Colonic mucosa (tissue), 4 donors: ENCODE results near the gene R3HDM2. TPM values are rescaled to one million over a fixed set of nuclear protein-coding genes. Genes with fewer than 3 reads are reported as not detected.

Experiments
- DNase-seq: peaks from one replicate; pipeline ENCODE4 v3.0.0-alpha.2; 2020
- H3K27ac ChIP-seq: fragments of 200-600 bp; one replicate; pipeline ENCODE4 v1.8.0; 2021
- H3K27me3 ChIP-seq: fragments of 200-600 bp; one replicate; pipeline ENCODE4 v1.8.0; 2021
- H3K36me3 ChIP-seq: fragments of 200-600 bp; one replicate; pipeline ENCODE4 v1.8.0; 2021
- H3K4me1 ChIP-seq: fragments of 200-600 bp; one replicate; pipeline ENCODE4 v1.8.0; 2021; ENCODE audit warnings: mild to moderate bottlenecking
- H3K4me3 ChIP-seq: fragments of 200-600 bp; one replicate; pipeline ENCODE4 v1.8.0; 2021
- H3K9ac ChIP-seq, 2 donors: one replicate each; pipeline ENCODE4 v1.7.0; 2013; ENCODE audit warnings: control low read depth in 2 of 2, low read depth in 2 of 2, low read length in 2 of 2
- H3K9me3 ChIP-seq: fragments of 200-600 bp; one replicate; pipeline ENCODE4 v1.8.0; 2021
- CTCF ChIP-seq: fragments of 200-600 bp; IDR thresholded peaks from one replicate; pipeline ENCODE4 v1.8.0; 2022; ENCODE audit warnings: antibody characterized with exemption, mild to moderate bottlenecking
- intact Hi-C: fragments of 100-400 bp; cut with DNase I; formaldehyde crosslinking; loops from one replicate; pipeline ENCODE4 v1.14.1; 2022
- total RNA-seq, 2 donors: library from RNA; stranded (reverse); fragmentation: NEBNext Ultra II Directional in 1 of 2; extraction: Animal tissue kit (Norgen Biotek cat#: 25700) in 1 of 2; gene quantifications; one replicate each; pipeline ENCODE4 v1.2.1, GENCODE V29; 2021
- donor health status: healthy.
- donor health status: DM: no; HTN: no; CAD: no.
- donor health status: DM: no; HTN: no; CAD: no.

Gene R3HDM2
- total RNA-seq, 2 donors from 2014 or later: 41.0 to 60.4 TPM

- DNase-seq: no peak
- H3K27me3 ChIP-seq: no peaks in the 10 kb centered on the region
- TF ChIP-seq CTCF: no peak
- H3K4me3 ChIP-seq: no peak overlapping the region
- H3K36me3 ChIP-seq: peaks cover 7% of the 10 kb centered on the region
- intact Hi-C loops: no loop called here
- H3K9ac ChIP-seq: no peak overlapping the region
- no peaks in the 10 kb centered on the region for H3K9me3 ChIP-seq
- no peak overlapping the region for H3K27ac ChIP-seq
- H3K4me1 ChIP-seq: peaks cover 4% of the 10 kb centered on the region
These were observed 222.1 kb downstream of the R3HDM2 start for GRCh38 chr12:57208631-57209282.

- intact Hi-C loops: no loop called here
- Histone ChIP-seq H3K27ac (no peak overlapping the region), H3K9me3 (no peaks in the 10 kb centered on the region), H3K4me1 (no peaks in the 10 kb centered on the region), H3K9ac (no peak overlapping the region), H3K27me3 (no peaks in the 10 kb centered on the region), H3K36me3 (peaks cover 14% of the 10 kb centered on the region), H3K4me3 (no peak overlapping the region)
- DNase-seq: no peak
- TF ChIP-seq CTCF: no peak
These were observed 222.9 kb downstream of the R3HDM2 start for GRCh38 chr12:57207731-57208630.

- no peak overlapping the region for H3K27ac ChIP-seq
- no peak overlapping the region for H3K9ac ChIP-seq
- no peaks in the 10 kb centered on the region for H3K27me3 ChIP-seq
- TF ChIP-seq CTCF: no peak
- intact Hi-C loops: no loop called here
- DNase-seq: no peak
- no peak overlapping the region for H3K4me3 ChIP-seq
- peaks cover 26% of the 10 kb centered on the region for H3K36me3 ChIP-seq
- no peaks in the 10 kb centered on the region for H3K9me3 ChIP-seq
- no peaks in the 10 kb centered on the region for H3K4me1 ChIP-seq
These were observed 224.9 kb downstream of the R3HDM2 start for GRCh38 chr12:57205931-57206330.

- H3K36me3 ChIP-seq: peaks cover 26% of the 10 kb centered on the region
- no peak overlapping the region for H3K27ac ChIP-seq
- no peaks in the 10 kb centered on the region for H3K27me3 ChIP-seq
- no peak for DNase-seq
- H3K4me1 ChIP-seq: no peaks in the 10 kb centered on the region
- H3K9me3 ChIP-seq: no peaks in the 10 kb centered on the region
- H3K9ac ChIP-seq: no peak overlapping the region
- intact Hi-C loops: no loop called here
- no peak for TF ChIP-seq CTCF
- H3K4me3 ChIP-seq: no peak overlapping the region
These were observed 225.7 kb downstream of the R3HDM2 start for GRCh38 chr12:57205186-57205585.

GRCh38 chr12:57204454-57204853, 226.4 kb downstream of the R3HDM2 start:
- no peaks in the 10 kb centered on the region for H3K4me1 ChIP-seq
- no peaks in the 10 kb centered on the region for H3K27me3 ChIP-seq
- H3K27ac ChIP-seq: no peak overlapping the region
- no peaks in the 10 kb centered on the region for H3K9me3 ChIP-seq
- peaks cover 26% of the 10 kb centered on the region for H3K36me3 ChIP-seq
- no peak overlapping the region for H3K9ac ChIP-seq
- TF ChIP-seq CTCF: no peak
- DNase-seq: no peak
- no peak overlapping the region for H3K4me3 ChIP-seq
- intact Hi-C loops: no loop called here
